Left hindlimb (tissue), 1 donor: ENCODE data around the gene PRR5L.

ENCODE experiments used
- DNase-seq: peaks from one replicate; pipeline ENCODE4 v3.0.0-alpha.2; 2018

Gene PRR5L

DNA sequence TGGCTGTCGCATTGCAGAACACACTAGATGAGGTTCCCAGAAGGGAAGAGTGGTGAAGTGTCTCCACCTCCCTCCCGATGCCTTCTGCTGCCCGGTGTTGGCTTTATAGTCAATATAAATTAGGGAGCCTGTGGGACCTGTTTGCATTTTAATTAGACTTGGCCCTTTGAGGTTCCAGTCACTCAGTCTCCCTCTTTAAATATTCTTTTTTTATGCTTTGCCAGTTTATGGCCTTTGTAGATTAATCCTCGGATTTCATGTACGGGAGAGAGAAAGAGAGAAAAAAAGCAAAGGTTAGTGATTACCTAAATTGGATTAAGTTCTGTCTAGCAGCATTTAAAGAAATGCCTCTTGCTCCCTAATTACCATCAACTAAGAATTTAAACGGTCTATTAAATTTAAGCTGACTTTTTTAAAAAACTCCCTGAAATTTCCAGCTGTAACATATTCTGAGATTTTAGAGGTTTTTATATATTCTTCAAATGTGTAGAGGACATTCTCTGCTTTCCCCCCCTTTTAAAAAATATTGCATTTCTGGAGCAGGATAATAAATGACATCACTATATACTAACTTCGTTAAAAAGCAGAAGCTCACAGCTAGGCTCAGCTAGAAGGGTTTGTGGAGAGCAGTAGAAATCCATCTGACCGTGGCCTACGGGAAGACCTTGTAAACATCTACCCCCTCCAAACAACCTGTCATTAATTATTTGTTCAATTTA, 84.4 kb downstream of the PRR5L start:
- no peak for DNase-seq

DNA sequence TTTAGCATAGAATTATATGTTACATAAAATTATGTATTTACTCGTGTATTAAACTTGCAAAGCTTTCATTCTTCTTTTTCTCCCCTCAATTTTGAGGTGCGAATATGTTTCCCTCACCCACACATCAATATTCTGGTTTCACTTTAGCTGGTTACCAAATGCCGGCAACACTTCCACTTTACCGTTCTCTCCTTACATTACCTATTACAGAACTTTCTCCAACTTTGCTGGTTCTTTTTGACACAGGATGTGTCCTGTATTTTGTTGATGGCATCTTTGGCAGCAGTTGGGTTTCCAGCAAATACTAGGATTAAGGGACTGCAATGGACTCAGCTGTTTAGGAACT, 84.9 kb downstream of the PRR5L start:
- no peak for DNase-seq

- DNase-seq, result no peak
These were observed 87.1 kb downstream of the PRR5L start for GRCh38 chr11:36383195-36383594.

DNA sequence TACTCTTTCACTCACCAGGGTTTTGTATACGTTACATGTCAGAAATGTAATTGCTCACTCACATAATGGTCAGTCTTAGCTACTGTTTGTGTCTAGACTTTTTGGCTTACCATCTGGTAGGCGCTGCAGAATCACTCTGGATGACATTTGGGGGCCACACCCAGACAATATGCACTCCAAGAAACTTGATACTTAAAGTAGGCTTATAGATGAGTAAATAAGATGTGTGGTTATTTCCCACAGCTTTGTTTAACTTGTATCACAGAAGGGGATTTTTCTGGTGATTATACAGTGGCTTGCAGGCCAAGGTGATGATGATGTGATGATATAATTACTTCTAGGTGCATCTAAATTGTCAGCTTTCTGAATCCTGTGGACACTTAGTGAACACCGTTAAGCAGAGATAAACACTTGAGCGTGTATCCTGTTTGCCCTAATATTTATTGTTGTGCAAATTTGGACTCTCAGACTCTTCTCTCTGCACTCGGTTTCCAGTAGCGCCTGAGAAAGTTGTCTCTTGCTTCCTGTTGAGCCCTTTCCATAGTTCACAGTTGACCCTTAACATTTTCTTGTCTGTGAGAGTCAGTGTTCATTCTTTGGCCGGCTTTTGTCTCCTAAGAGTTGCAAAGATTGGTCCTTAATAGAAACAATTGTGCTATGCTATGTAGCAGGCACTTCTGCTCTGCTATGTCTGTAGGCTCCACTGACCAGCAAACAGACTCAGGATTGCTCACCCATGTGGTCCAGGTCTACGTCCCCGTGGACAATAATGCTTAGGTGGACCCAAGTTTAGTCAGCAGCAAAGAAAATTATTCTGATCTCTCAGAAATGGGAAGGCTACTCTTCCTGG, 89.3 kb downstream of the PRR5L start:
- no peak for DNase-seq

- DNase-seq, result no peak
These were observed 90.3 kb downstream of the PRR5L start for GRCh38 chr11:36386411-36386810.

- no peak for DNase-seq
These were observed 92.0 kb downstream of the PRR5L start for GRCh38 chr11:36388071-36388470.

DNA sequence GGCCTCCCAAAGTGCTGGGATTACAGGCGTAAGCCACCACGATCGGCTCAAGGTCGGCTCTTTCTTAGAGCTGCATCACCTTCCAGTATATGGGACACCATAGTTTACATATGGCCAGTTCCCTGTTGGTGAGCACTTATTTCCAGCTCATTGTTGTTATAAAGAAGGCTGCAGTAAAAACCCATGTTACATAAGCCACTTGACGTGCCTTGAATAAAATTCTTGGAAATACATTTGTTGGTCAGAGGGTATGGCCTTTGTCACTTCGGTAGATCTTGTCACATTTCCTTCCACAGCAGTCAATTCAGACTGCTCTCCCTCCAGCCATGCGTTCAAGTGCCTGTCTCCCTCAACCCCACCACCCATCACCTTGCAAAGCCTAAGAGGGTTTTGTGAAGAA, 92.9 kb downstream of the PRR5L start:
- DNase-seq, result no peak

DNA sequence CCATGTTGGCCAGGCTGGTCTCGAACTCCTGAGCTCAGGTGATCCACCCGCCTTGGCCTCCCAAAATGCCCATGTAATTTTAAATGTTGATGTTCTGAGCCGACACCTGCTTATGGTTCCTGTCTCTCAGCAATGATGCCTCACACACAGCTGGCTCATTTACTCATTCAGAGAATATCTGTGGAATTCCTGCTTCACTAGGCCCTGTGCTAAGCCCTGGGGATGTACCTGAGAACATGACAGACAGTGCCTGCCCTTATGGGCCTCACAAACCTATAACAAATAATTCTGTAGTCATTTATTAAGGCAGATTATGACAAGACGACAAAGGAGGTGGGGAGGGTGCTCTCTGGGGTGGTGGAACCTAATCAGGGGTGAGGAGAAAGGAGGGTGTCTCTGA, 93.7 kb downstream of the PRR5L start:
- DNase-seq, result no peak

DNA sequence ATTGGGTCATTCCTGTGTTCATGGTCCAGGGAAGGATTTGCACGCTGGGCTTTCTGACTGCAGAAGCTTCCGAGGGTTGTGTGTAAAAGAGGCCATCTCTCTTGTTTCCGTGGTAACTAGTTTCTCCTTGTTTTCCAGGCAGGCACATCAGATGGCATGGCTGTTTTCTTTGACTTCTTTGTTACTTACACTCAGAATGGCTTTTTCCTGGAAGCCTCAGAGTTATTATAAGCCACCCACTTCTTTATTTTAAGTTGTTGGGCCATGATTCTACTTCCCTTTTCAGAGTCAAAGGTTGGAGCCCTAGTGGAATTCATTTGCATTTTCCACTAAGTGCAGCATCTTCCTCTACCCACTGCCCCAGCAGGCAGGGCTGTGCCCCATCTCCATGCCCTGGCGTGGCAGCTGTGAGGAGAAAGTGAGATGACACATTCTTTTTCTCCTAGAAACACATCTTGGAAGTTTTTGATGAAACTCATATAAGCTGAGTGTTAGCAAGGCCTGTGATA, 94.9 kb downstream of the PRR5L start:
- DNase-seq, result no peak

GRCh38 chr11:36392196-36392595, 96.1 kb downstream of the PRR5L start:
- DNase-seq, result no peak

DNA sequence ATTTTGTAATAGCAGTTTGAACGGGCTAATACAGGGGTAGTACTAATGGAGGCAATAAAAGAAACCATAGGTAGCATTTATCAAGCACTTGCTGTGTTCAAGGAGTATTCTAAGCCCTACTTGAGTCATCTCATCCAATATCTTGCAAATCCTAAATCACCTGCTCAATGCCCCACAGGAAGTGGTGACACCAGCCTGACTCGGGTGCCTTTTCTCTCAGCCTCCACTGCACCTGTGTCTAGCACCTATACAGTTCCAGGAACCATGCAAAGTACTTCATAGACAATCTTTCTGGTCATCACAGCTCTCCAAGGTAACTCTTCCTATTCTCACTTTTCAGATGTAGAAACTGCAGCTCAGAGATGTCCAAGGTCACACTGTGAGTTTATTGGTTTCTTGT, 98.0 kb downstream of the PRR5L start:
- DNase-seq, result no peak

GRCh38 chr11:36394926-36395325, 98.8 kb downstream of the PRR5L start:
- DNase-seq, result no peak

- no peak for DNase-seq
These were observed 100.1 kb downstream of the PRR5L start for GRCh38 chr11:36395978-36396736.

DNA sequence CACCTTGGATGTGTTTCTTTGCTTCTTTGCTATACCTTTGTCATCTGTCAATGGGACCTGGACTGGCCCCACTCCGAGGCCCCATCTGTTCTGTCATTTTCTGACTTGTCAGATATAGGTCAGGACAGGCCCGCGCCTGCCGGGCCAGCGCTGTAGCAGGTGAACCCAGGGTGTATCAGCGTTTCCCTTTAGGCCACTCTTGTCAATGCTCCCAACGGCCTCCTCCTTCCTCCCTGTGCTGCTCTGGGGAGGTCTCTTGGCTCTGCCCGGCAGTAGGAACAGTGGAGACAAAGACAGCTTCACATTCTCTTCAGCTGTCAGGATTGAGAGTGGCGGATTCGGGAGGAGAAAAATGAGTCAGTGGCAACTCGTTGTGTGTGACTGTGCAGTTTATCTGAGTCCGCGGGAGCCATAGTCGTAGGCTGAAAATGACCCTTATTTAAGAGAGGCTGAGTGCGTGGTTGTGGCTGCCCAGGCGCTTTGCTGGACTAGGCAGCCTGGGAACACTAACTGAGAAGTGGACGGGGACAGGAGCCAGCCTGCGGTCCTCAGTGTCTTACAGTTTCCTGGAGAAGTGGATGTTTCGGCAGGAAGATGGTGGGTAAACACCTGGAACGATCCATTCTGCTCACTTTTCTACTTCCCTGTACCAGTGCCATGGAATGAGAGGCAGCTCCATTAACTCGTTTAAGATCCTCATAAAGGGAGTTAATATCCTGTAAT, 102.3 kb downstream of the PRR5L start:
- DNase-seq, result no peak

GRCh38 chr11:36399236-36399635, 103.1 kb downstream of the PRR5L start:
- no peak for DNase-seq

DNA sequence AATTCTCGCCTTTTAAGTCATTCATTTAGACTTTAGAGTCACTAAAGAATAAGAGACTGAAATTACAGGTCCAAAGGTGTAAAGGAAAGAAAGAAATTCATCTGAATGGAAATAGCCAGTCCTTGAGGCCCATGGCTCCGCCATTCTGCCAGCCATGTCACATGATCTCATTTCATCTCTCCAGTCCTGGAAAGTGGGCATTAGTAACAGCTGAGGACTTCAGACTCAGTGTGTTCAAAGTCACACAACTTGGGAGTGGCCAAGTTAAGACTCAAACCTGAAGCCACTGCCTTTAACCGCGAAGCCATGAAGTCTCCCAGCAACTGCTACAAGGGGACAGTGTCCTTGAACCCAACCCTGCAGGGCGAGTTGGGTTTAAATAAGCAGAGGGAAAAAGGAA, 103.7 kb downstream of the PRR5L start:
- DNase-seq, result no peak

- DNase-seq, result no peak
These were observed 104.8 kb downstream of the PRR5L start for GRCh38 chr11:36400766-36401455.

DNA sequence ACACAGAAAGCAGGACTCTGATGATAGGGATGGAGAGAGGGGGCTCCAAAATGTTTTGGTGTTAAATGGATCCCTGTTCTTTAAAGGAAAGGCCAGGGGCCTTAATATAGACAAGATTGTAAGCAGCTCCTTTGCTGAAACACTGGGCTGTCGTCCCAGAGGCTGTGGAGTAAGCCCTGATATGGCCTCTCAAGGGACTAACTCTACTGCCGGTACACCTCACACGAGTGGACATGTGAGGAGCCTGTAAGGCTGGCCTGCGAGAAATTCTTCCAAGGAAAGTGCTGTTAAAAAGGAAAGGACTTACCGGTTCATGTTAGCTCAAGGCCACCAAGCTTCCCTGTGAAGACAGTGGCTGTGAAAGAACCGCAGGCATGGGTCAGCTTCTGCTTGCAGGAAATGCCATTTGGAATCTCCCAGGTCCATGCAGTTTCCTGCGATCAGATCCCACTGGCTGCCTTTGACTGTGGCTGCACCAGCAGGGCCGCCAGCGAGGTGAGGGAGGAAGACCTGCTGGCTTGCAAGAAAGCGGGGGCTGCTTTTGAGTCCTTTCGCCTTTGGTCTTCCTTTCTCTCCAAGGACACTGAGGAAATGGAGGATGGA, 106.6 kb downstream of the PRR5L start:
- DNase-seq, result no peak

DNA sequence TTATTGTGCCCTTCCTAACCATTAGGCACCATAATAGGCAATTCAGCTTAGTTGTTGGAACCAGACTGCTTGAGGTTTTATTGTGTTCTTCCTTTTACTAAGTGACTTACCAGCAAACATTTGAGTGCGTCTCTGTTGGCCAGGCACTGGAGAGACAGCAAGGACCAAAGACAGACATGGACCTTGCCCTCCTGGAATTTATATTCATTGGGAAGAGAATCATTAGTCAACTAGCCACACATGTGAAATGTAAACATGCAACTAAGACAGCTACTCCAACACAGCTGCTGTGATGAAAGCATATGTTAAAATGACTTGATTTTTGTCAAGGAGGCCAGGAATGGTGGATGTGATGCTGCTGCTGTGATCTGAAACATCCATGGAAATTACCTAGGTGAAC, 107.6 kb downstream of the PRR5L start:
- DNase-seq, result no peak

DNA sequence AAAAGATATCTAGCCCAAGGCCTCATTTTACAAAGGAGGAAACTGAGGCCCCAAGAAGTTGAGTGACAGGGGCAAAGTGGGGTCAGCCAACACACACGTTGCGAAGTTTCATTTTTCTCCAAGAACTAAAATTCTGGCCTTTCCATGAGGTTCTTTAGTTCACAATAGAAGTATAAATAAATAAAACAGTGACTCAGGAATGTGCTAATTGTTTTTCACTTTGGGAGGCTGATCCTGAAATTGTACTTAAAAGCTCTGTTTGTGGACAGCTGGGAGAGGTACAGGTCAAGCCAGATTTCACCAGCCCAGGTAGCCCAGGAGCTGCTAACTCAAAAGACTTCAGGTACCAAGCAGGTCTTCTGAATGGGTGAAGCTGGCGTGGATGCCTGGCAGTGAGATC, 108.7 kb downstream of the PRR5L start:
- no peak for DNase-seq

DNA sequence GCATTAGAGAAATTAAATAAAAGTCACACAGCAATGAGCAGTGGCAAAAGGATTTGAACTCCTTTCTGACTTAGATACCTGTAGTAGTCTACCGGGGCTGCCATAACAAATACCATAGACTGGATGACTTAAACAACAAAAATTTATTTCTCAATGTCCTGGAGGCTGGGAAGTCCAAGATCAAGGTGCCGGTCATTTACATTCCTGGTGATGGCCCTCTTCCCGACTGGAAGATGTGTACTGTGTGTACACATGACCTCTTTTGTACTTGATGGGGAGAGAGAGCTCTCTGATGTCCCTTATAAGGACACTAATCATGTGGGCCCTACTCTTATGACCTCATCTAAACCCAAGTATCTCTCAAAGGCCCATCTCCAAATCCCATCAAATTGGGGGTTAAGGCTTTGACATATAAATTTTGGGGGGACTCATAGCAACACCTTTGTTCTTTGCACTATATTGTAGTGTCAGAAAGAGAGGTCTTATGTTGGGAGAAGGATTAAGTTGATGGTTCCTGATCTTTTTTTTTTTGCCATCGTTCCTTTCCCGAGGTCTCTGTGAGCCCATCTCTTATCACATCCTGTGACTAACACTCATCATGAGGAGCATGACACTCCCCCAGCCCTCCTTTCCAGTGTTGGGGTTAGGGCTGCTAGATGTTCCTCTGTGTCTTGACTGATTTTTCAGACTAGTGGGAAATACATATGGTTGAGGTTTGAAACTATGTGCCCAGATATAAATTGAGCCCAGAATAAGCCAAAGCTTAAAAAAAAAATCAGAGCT, 109.7 kb downstream of the PRR5L start:
- DNase-seq, result no peak
